Uterus (tissue), 2 donors: ENCODE measurements around the gene PUSL1.

Source experiments
- CTCF ChIP-seq, 4 experiments: fragments of 200-600 bp in 2 of 4; fragments of 450-650 bp in 2 of 4; sonication (generic) in 2 of 4; IDR thresholded peaks; one replicate each; pipeline ENCODE4 v1.5.1; 2016 to 2019; ENCODE audit warnings: antibody characterized with exemption in 4 of 4, mild to moderate bottlenecking in 2 of 4, moderate library complexity in 1 of 4
- POLR2A ChIP-seq, 2 donors: fragments of 450-650 bp; IDR thresholded peaks; one replicate each; pipeline ENCODE4 v1.6.1; 2016; ENCODE audit warnings: antibody characterized with exemption in 2 of 2, mild to moderate bottlenecking in 1 of 2, moderate library complexity in 1 of 2

- TF ChIP-seq POLR2A (IDR thresholded peaks at IDR 0.05) (peak; percentile 30 to 72), CTCF (IDR thresholded peaks at IDR 0.05) (peak; percentile 33 to 71 (median 64))
These were observed 41.0 kb downstream of the PUSL1 start, which contains the start of gene DVL1 for GRCh38 chr1:1349256-1350012.
